ENCODE data around the gene IFI44L. TPM values are rescaled to one million over a fixed set of nuclear protein-coding genes. Genes with fewer than 3 reads are reported as not detected.

Gene IFI44L
- total RNA-seq: 28.3 and 49.2 TPM in 2 replicates

GRCh38 chr1:78619803-78620579 lies at the start of gene IFI44L:
Gene IFI44L, plus strand, starts transcription at chr1:78620448. Its CDS starts 7,468 bp downstream, at chr1:78627916.
- peak within 1 kb of the TSS; percentile 84 for H2AFZ ChIP-seq (ENCODE audit: low read length)
- H3K27me3 ChIP-seq (ENCODE audit: insufficient read depth, low read length): no peaks in the 10 kb centered on the region
- H3K36me3 ChIP-seq (ENCODE audit: insufficient read depth, low read length): no peaks in the 10 kb centered on the region
- H3K27ac ChIP-seq (ENCODE audit: low read depth, low read length): peak within 1 kb of the TSS; percentile 75
- no peaks in the 10 kb centered on the region for H4K20me1 ChIP-seq (ENCODE audit: insufficient read depth, low read length)
- peak within 1 kb of the TSS; percentile 94 for H3K4me2 ChIP-seq (ENCODE audit: insufficient read depth, low read length)
- H3K79me2 ChIP-seq (ENCODE audit: insufficient read depth, low read length): peaks cover 7% of the 10 kb centered on the region
- peaks cover 14% of the 10 kb centered on the region for H3K4me1 ChIP-seq (ENCODE audit: insufficient read depth, low read length)
- H3K9me3 ChIP-seq (ENCODE audit: low read depth, low read length): no peaks in the 10 kb centered on the region
- peak within 1 kb of the TSS; percentile 69 for H3K4me3 ChIP-seq (ENCODE audit: insufficient read depth, low read length)
- no peak for DNase-seq (ENCODE audit: insufficient read length, low spot score, missing footprints)
- no peak for TF ChIP-seq CTCF (IDR thresholded peaks at IDR 0.05; ENCODE audit: extremely low read depth, low read depth, low read length)

- no peak for TF ChIP-seq CTCF (IDR thresholded peaks at IDR 0.05; ENCODE audit: extremely low read depth, low read depth, low read length)
- H3K27me3 ChIP-seq (ENCODE audit: insufficient read depth, low read length): no peaks in the 10 kb centered on the region
- H3K36me3 ChIP-seq (ENCODE audit: insufficient read depth, low read length): no peaks in the 10 kb centered on the region
- no peaks in the 10 kb centered on the region for H3K4me1 ChIP-seq (ENCODE audit: insufficient read depth, low read length)
- no peaks in the 10 kb centered on the region for H3K9me3 ChIP-seq (ENCODE audit: low read depth, low read length)
- H2AFZ ChIP-seq (ENCODE audit: low read length): no peak overlapping the region
- no peak overlapping the region for H3K4me2 ChIP-seq (ENCODE audit: insufficient read depth, low read length)
- no peaks in the 10 kb centered on the region for H3K79me2 ChIP-seq (ENCODE audit: insufficient read depth, low read length)
- no peaks in the 10 kb centered on the region for H4K20me1 ChIP-seq (ENCODE audit: insufficient read depth, low read length)
- no peak overlapping the region for H3K27ac ChIP-seq (ENCODE audit: low read depth, low read length)
- no peak for DNase-seq (ENCODE audit: insufficient read length, low spot score, missing footprints)
- no peak overlapping the region for H3K4me3 ChIP-seq (ENCODE audit: insufficient read depth, low read length)
Observed at GRCh38 chr1:78570539-78570938, 49.7 kb upstream of the IFI44L start.

- H3K79me2 ChIP-seq (ENCODE audit: insufficient read depth, low read length): no peaks in the 10 kb centered on the region
- no peaks in the 10 kb centered on the region for H3K4me1 ChIP-seq (ENCODE audit: insufficient read depth, low read length)
- no peak overlapping the region for H3K27ac ChIP-seq (ENCODE audit: low read depth, low read length)
- no peaks in the 10 kb centered on the region for H3K27me3 ChIP-seq (ENCODE audit: insufficient read depth, low read length)
- TF ChIP-seq CTCF (IDR thresholded peaks at IDR 0.05; ENCODE audit: extremely low read depth, low read depth, low read length): no peak
- H3K4me3 ChIP-seq (ENCODE audit: insufficient read depth, low read length): no peak overlapping the region
- peak overlapping the region; percentile 64 for H2AFZ ChIP-seq (ENCODE audit: low read length)
- H3K9me3 ChIP-seq (ENCODE audit: low read depth, low read length): no peaks in the 10 kb centered on the region
- DNase-seq (ENCODE audit: insufficient read length, low spot score, missing footprints): no peak
- no peaks in the 10 kb centered on the region for H4K20me1 ChIP-seq (ENCODE audit: insufficient read depth, low read length)
- H3K4me2 ChIP-seq (ENCODE audit: insufficient read depth, low read length): peak overlapping the region; percentile 47
- H3K36me3 ChIP-seq (ENCODE audit: insufficient read depth, low read length): no peaks in the 10 kb centered on the region
Observed at GRCh38 chr1:78577257-78578100, 42.8 kb upstream of the IFI44L start.

- Histone ChIP-seq H3K4me2 (ENCODE audit: insufficient read depth, low read length) (no peak overlapping the region), H3K4me1 (ENCODE audit: insufficient read depth, low read length) (no peaks in the 10 kb centered on the region), H4K20me1 (ENCODE audit: insufficient read depth, low read length) (no peaks in the 10 kb centered on the region), H3K9me3 (ENCODE audit: low read depth, low read length) (no peaks in the 10 kb centered on the region), H3K4me3 (ENCODE audit: insufficient read depth, low read length) (no peak overlapping the region), H3K36me3 (ENCODE audit: insufficient read depth, low read length) (no peaks in the 10 kb centered on the region), H3K79me2 (ENCODE audit: insufficient read depth, low read length) (no peaks in the 10 kb centered on the region), H3K27me3 (ENCODE audit: insufficient read depth, low read length) (no peaks in the 10 kb centered on the region), H3K27ac (ENCODE audit: low read depth, low read length) (no peak overlapping the region), H2AFZ (ENCODE audit: low read length) (no peak overlapping the region)
- DNase-seq (ENCODE audit: insufficient read length, low spot score, missing footprints): peak; percentile 39
- no peak for TF ChIP-seq CTCF (IDR thresholded peaks at IDR 0.05; ENCODE audit: extremely low read depth, low read depth, low read length)
Observed at GRCh38 chr1:78586572-78586971, 33.7 kb upstream of the IFI44L start.

Data from osteoblast (primary cell).